Measurements from ENCODE around the gene GART.

The GART gene

GRCh38 chr21:33552999-33553598, 11.2 kb upstream of the GART start:
- no peak for DNase-seq

GRCh38 chr21:33552093-33552998, 10.4 kb upstream of the GART start:
- DNase-seq, result no peak

GRCh38 chr21:33551664-33552063, 9.7 kb upstream of the GART start:
- DNase-seq, result no peak

DNA sequence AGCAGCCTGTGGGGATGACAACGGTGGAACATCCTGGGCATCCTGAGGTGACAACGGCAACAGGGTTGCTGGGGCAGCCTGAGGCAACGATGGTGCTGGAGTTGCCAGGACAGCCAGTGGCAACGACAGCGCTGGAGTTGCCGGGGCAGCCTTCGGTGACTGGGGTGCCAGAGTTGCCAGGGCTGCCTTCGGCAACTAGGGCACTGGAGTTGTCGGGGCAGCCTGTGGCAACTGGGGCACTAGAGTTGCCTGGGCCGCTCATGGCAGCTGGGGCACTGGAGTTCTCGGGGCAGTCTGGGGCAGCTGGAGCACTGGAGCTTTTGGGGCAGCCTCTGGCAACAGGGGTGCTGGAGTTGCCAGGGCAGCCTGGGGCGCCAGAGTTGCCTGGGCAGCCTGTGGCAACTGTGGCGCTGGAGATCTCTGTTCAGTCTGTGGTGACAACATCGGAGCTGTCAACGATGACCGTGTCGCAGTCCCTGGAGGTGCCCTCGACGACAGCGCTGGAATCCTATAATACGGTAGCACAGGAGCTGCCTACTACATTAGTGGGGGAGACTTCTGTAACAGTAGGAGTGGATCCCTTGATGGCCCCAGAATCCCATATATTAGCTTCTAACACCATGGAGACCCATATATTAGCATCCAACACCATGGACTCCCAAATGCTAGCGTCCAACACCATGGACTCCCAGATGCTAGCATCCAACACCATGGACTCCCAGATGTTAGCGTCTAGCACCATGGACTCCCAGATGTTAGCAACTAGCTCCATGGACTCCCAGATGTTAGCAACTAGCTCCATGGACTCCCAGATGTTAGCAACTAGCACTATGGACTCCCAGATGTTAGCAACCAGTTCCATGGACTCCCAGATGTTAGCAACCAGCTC, 9.1 kb upstream of the GART start:
- no peak for DNase-seq

GRCh38 chr21:33549848-33550771, 8.2 kb upstream of the GART start:
- DNase-seq, result no peak

GRCh38 chr21:33546086-33546485, 4.2 kb upstream of the GART start:
- no peak for DNase-seq

DNA sequence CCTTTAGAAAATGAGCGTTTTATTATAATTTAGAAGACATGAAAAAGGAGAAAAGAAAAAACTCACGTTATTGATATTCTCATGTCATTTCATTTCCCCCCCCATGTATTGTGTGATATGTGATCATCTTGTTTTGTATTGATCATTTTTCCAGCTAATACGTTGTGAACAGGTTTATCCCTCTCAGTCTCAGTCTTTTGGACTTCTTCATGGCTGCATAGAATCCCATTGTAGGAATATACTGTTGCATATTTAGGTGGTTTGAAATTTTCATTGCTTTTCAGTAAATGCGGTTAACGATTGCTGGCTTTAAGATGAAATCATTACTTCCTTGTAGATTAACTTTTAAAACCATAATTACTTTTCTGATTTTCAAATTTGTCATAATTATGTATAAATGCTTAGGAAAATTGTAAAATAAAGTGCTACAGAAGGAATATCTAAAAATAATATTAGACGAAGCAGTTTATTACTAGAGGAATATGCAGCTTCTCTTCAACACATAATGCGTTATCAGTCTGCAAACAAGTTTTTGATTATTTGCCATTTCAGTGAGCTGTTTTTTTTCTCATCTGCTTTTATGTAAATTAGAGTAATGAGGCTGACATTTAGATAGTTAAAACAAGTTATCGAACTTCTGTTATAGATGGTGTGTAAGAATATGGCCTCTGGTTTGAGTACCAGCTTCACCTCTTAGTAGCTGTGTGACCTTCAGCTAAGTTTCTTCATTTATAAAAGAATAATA, 2.7 kb upstream of the GART start:
- no peak for DNase-seq

DNA sequence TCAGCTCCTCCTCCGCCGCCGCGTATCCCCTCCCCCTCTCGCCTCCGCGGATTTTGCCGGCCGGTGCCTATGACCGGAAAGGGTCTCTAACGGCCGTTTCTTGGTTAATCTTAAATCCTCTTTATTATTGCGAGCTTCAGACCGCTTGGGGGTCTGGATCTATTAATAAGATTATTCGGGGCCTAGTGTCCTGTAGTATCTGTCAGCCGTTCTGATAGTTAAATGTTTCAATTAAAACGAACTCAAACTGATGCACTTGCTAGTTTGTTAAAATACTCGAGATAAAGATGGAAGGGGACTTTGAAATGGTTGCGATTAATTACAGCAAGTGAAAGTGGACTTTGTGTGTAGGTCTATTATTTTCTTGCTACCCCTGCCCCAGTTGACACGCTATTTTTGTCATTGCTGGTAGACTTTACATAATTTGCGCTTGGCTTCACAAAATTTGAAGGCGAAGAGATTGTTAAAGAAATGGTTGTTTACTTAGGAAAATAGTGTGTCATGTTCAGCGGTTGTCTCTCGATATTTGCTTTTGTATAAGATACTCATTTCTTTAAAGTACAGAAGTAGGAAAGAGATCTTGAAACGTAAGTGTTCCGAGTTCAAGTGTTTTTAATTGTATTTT, 1.7 kb upstream of the GART start:
- no peak for DNase-seq

DNA sequence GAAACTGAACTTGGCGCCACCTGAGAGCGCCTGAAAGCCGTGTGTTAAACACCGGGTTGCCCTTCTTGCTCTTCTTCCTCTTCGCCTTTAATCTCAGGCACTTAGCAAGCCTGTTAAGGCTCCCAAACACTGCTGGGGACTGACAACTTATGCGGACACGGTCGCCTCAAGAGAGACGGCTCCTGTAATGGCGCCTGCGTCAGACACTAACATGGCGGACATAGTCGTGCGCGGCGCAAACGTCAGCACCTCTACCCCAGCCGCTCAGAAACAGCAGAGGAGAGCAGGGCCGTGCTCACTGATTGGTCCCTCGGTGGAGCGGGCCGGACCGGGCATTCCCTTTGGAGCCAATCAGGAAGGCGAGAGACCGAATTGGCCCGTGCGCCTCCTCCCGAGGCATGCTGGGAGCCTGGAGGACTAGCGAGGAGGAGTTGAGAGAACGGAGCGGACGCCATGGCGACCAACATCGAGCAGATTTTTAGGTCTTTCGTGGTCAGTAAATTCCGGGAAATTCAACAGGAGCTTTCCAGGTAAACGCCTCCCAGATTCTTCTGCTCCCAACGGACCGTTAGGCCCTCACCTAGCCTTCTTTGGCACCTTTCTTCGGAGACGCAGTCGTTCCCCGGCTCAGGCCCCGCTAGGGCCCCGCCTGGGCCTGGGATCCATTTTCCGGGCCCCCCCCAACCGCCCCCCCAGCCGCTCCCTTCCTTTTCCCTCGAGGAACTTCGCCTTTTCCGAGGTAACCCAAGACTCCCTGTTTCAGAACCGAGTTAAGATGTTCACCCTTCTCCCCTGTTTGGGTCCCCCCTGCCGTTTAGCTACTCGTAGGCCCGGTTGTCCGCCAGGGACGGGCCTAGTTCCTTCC, 955 bp upstream of the GART start, which contains the start of gene SON:
Gene SON (plus strand): TSS at position 399 of the 865 bp plus-strand sequence. CDS start 55 bp downstream, at position 454.
- peak; percentile 98 for DNase-seq

DNA sequence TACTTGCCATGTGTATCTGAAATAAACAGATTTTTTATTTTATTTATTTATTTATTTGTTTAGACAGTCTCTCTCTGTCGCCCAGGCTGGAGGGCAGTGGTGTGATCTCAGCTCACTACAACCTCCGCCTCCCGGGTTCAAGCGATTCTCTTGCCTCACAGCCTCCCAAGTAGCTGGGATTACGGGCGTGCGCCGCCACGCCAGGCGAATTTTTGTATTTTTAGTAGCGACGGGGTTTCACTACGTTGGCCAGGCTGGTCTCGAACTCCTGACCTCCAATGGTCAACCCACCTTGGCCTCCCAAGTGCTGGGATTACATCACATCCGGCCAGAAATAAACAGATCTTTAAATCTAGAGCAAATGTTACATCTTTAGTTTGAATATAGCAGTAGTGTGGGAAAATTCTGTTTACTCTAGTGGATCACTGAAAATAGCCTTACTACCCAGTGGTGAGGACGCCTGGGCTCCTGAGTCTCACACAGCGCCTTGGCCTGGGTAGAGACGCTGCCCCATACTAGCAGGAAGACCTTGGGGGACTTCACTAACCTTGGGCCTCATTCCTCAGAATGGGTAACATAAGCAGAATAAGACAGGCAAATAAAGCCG, 709 bp downstream of the GART start:
- DNase-seq, result no peak

- no peak for DNase-seq
Observed at GRCh38 chr21:33540711-33541104, 1.2 kb downstream of the GART start.

- DNase-seq, result no peak
Observed at GRCh38 chr21:33539616-33540015, 2.3 kb downstream of the GART start.

- no peak for DNase-seq
Observed at GRCh38 chr21:33537212-33537611, 4.7 kb downstream of the GART start.

GRCh38 chr21:33531007-33531406, 10.9 kb downstream of the GART start:
- DNase-seq, result no peak

DNA sequence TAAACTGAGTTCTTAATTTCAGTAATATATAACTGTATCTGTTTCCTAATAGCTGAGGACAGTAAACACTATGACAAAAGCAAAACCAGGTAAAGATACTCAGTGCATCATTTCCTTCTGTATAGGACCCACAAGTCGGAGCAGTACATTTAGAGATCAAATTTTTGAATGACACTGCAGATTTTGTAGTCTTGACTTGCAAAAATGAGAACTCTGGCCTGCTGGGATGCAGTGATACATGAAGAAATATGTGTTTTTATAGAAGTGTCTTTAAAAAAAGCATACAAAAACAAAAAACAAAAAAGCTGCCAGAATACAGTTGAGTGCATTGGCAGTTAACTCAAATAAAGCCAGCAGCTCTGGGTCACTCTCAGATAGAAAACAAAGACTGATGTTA, 19.0 kb downstream of the GART start:
- DNase-seq, result no peak

- DNase-seq, result no peak
Observed at GRCh38 chr21:33522297-33522952, 19.5 kb downstream of the GART start.

DNA sequence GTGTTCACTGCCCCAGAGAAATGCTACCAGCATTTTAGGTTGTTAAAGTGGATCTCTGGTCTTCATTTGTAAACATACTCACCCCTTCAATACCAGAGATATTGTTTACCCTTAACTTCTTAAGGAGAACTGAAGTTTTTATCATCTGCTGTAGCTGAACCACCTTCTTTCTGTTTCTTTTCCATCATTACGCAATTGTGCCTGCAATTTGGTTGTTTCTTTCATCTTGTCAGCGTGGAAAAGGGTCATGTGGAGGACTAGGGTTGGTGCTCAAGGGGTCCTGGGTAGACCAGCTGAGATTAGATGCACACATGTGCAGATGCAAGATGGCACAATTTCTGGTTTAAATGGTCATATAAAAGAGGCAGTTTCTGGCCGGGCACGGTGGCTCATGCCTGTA, 23.0 kb downstream of the GART start:
- DNase-seq, result no peak

DNA sequence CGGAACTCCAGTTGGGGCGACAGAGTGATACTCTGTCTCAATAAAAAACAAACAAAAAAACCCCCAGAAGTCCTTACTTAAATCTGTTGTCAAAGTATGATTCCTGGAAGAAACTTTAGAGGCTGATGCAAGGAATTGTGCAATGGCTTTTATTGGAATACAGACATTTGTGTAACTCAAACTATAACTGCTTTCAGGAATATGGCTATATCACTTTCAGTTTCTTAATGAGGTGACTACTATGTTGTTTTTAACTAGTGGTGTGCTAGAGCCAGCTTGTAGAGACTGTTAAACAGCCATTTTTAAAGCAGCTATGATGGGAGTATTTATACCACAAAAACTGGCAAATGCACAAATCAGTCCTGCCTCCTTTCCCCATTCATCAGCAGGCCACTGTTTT, 27.7 kb downstream of the GART start:
- DNase-seq, result no peak

DNA sequence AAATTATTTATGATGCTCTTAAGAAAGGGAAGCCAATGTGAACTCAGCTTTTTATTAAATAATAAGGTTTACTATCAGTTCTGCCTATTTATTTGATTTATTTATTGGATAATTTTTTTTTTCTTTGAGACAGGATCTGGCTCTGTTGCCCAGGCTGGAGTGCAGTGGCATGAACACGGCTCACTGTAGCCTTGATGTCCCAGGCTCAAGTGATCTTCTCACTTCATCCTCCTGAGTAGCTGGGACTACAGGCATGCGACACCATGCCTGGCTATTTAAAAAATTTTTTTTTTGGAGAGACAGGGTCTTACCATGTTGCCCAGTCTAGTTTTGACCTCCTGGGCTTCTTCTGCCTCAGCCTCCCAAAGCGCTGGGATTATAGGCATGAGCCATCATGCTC, 29.4 kb downstream of the GART start:
- DNase-seq, result no peak
